Measurements from ENCODE around the gene NRIP1. TPM values are rescaled to one million over a fixed set of nuclear protein-coding genes. Genes with fewer than 3 reads are reported as not detected.

Gene NRIP1
- polyA plus RNA-seq, 3 donors = 4.3 to 28.2 (median 23.5) TPM

DNA sequence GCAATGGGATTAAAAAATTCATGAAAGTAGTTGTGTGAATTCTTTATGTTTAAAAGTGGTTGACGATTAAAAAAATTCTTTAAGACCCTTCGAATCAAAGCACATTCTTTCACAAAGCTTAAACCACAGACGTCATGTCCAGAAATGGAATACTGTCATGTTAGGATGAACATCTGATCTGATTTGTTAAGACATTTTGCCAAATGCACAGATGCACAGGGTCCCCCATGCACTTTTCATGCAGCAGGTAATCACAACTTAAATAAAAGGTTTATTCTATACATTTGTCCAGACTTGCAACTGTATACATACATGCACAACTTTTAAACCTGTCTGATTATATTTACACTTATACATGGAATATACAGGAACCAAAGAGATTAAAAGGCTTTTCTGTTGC lies 103.3 kb downstream of the NRIP1 start:
- H3K36me3 ChIP-seq (replicated peaks in 1 of 2; ENCODE audit: control insufficient read depth in 1 of 2, insufficient read depth in 2 of 2, low read length in 2 of 2) = peaks cover 6 to 27% of the 10 kb centered on the region in 2 donors
- H3K9ac ChIP-seq (ENCODE audit: insufficient read depth, low read length, poor library complexity, severe bottlenecking) = no peak overlapping the region
- no peak for DNase-seq
- H3K4me1 Mint-ChIP-seq = no peaks in the 10 kb centered on the region
- TF ChIP-seq, protein P1, sequence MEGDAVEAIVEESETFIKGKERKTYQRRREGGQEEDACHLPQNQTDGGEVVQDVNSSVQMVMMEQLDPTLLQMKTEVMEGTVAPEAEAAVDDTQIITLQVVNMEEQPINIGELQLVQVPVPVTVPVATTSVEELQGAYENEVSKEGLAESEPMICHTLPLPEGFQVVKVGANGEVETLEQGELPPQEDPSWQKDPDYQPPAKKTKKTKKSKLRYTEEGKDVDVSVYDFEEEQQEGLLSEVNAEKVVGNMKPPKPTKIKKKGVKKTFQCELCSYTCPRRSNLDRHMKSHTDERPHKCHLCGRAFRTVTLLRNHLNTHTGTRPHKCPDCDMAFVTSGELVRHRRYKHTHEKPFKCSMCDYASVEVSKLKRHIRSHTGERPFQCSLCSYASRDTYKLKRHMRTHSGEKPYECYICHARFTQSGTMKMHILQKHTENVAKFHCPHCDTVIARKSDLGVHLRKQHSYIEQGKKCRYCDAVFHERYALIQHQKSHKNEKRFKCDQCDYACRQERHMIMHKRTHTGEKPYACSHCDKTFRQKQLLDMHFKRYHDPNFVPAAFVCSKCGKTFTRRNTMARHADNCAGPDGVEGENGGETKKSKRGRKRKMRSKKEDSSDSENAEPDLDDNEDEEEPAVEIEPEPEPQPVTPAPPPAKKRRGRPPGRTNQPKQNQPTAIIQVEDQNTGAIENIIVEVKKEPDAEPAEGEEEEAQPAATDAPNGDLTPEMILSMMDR (IDR thresholded peaks at IDR 0.05) = no peak
- no CpG with 5 or more reads among the region's 3 CpGs for WGBS (ENCODE audit: insufficient coverage)
- H3K4me2 ChIP-seq (replicated peaks; ENCODE audit: extremely low read depth, low read length, poor library complexity, severe bottlenecking) = no peak overlapping the region
- no peaks in the 10 kb centered on the region for H3K27me3 ChIP-seq (ENCODE audit: control insufficient read depth in 2 of 2, insufficient read depth in 2 of 2, low read length in 2 of 2)
- H3K27ac Mint-ChIP-seq = no peak overlapping the region
- H3K4me1 ChIP-seq (ENCODE audit: control insufficient read depth in 1 of 2, insufficient read depth in 2 of 2, low read length in 2 of 2) = no peaks in the 10 kb centered on the region
- intact Hi-C loops (cut with micrococcal nuclease) = no loop called here
- H3K9me3 Mint-ChIP-seq = peaks cover 0 to 1% (median 0%) of the 10 kb centered on the region in 7 donors
- H3K27me3 Mint-ChIP-seq (ENCODE audit: low read depth in 3 of 3) = no peaks in the 10 kb centered on the region
- H3K36me3 Mint-ChIP-seq = peaks cover 16 to 20% of the 10 kb centered on the region in 2 donors
- no peaks in the 10 kb centered on the region for H3K9me3 ChIP-seq (replicated peaks in 1 of 2; ENCODE audit: control insufficient read depth in 1 of 2, insufficient read depth in 1 of 2, low read length in 2 of 2)
- no peak overlapping the region for H2AFZ ChIP-seq (ENCODE audit: insufficient read depth, low read depth, low read length, poor library complexity, severe bottlenecking)
- H3K4me3 ChIP-seq (replicated peaks in 1 of 3; ENCODE audit: low read depth in 2 of 3, low read length in 3 of 3) = no peak overlapping the region
- no peak overlapping the region for H3K4me3 Mint-ChIP-seq
- H3K79me2 ChIP-seq (ENCODE audit: insufficient read depth, low read length) = no peaks in the 10 kb centered on the region
- H4K20me1 ChIP-seq (ENCODE audit: insufficient read depth, low read length) = peaks cover 34% of the 10 kb centered on the region
- no peak overlapping the region for H3K27ac ChIP-seq (ENCODE audit: low read depth in 1 of 2, low read length in 2 of 2)

DNA sequence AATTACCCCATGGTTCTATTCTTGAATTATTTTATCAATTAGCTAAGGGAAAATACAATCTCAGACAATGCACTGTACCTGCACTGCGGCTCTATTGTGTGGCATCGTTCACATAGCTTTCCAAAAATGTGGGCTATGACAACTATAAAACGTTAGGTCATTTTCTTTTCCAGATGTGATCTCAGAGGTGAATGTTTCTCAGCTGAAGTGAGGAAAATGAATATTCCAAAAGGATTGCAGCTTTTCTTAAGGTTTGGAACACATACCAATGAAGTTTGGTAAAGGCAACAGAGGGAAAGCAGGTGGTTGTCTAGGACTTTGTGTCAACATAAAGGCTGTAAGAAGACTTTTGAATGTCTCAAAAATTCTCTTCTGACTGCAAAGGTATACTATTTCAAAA lies 105.5 kb downstream of the NRIP1 start:
- Mint-ChIP-seq H3K4me1 (no peaks in the 10 kb centered on the region), H3K36me3 (peaks cover 3 to 8% of the 10 kb centered on the region in 2 donors), H3K4me3 (no peak overlapping the region), H3K27ac (no peak overlapping the region), H3K27me3 (ENCODE audit: low read depth in 3 of 3) (no peaks in the 10 kb centered on the region), H3K9me3 (no peaks in the 10 kb centered on the region)
- no peak for DNase-seq
- H3K4me1 ChIP-seq (ENCODE audit: control insufficient read depth in 1 of 2, insufficient read depth in 2 of 2, low read length in 2 of 2) = no peaks in the 10 kb centered on the region
- no peak overlapping the region for H3K9ac ChIP-seq (ENCODE audit: insufficient read depth, low read length, poor library complexity, severe bottlenecking)
- H4K20me1 ChIP-seq (ENCODE audit: insufficient read depth, low read length) = peaks cover 21% of the 10 kb centered on the region
- WGBS (ENCODE audit: insufficient coverage) = 57% methylated on average over 2 of the region's 3 CpGs
- TF ChIP-seq, protein P1 (IDR thresholded peaks at IDR 0.05) = no peak
- no peaks in the 10 kb centered on the region for H3K27me3 ChIP-seq (ENCODE audit: control insufficient read depth in 2 of 2, insufficient read depth in 2 of 2, low read length in 2 of 2)
- H2AFZ ChIP-seq (ENCODE audit: insufficient read depth, low read depth, low read length, poor library complexity, severe bottlenecking) = no peak overlapping the region
- intact Hi-C loops (cut with micrococcal nuclease) = no loop called here
- no peaks in the 10 kb centered on the region for H3K9me3 ChIP-seq (replicated peaks in 1 of 2; ENCODE audit: control insufficient read depth in 1 of 2, insufficient read depth in 1 of 2, low read length in 2 of 2)
- H3K79me2 ChIP-seq (ENCODE audit: insufficient read depth, low read length) = no peaks in the 10 kb centered on the region
- no peak overlapping the region for H3K27ac ChIP-seq (ENCODE audit: low read depth in 1 of 2, low read length in 2 of 2)
- H3K4me3 ChIP-seq (replicated peaks in 1 of 3; ENCODE audit: low read depth in 2 of 3, low read length in 3 of 3) = no peak overlapping the region
- peaks cover 0 to 9% of the 10 kb centered on the region in 2 donors for H3K36me3 ChIP-seq (replicated peaks in 1 of 2; ENCODE audit: control insufficient read depth in 1 of 2, insufficient read depth in 2 of 2, low read length in 2 of 2)
- no peak overlapping the region for H3K4me2 ChIP-seq (replicated peaks; ENCODE audit: extremely low read depth, low read length, poor library complexity, severe bottlenecking)

Measured in CD14-positive monocyte (primary cell).